NCI-H226 (cell line): ENCODE data around the gene DNAJC8.

Experiments used
- DNase-seq: peaks from one replicate; pipeline ENCODE4 v3.0.0-alpha.2; 2015

Gene DNAJC8

GRCh38 chr1:28249013-28249865 is 16.4 kb upstream of the DNAJC8 start:
- DNase-seq: peak; percentile 86

GRCh38 chr1:28248273-28249012 is 15.6 kb upstream of the DNAJC8 start:
- DNase-seq: peak; percentile 62

GRCh38 chr1:28247612-28248272 is 14.9 kb upstream of the DNAJC8 start:
- no peak for DNase-seq

- DNase-seq: peak; percentile 20
Measured at GRCh38 chr1:28246427-28246832, 13.6 kb upstream of the DNAJC8 start.

GRCh38 chr1:28244549-28245251 is 11.9 kb upstream of the DNAJC8 start:
- DNase-seq: no peak

- DNase-seq: no peak
Measured at GRCh38 chr1:28243685-28244311, 11.0 kb upstream of the DNAJC8 start.

GRCh38 chr1:28241638-28242241 is 8.9 kb upstream of the DNAJC8 start:
- DNase-seq: no peak

- DNase-seq: no peak
Measured at GRCh38 chr1:28240024-28240423, 7.2 kb upstream of the DNAJC8 start.

GRCh38 chr1:28239004-28239403 is 6.2 kb upstream of the DNAJC8 start:
- DNase-seq: no peak

GRCh38 chr1:28236656-28237322 is 4.0 kb upstream of the DNAJC8 start:
- DNase-seq: no peak

GRCh38 chr1:28235755-28236655 is 3.2 kb upstream of the DNAJC8 start, which contains the start of gene ATP5IF1:
ATP5IF1 (plus strand) TSS chr1:28236124; CDS start chr1:28236184, 60 bp downstream.
- peak; percentile 99 for DNase-seq

GRCh38 chr1:28233264-28233606 is 406 bp upstream of the DNAJC8 start:
- DNase-seq: no peak

- DNase-seq: no peak
Measured at GRCh38 chr1:28229996-28230395, 2.8 kb downstream of the DNAJC8 start.

GRCh38 chr1:28229089-28229488 is 3.7 kb downstream of the DNAJC8 start:
- DNase-seq: no peak

- DNase-seq: no peak
Measured at GRCh38 chr1:28213315-28213714, 19.5 kb downstream of the DNAJC8 start.

GRCh38 chr1:28209700-28210099 is 23.1 kb downstream of the DNAJC8 start:
- no peak for DNase-seq

GRCh38 chr1:28208818-28209441 is 23.9 kb downstream of the DNAJC8 start:
- DNase-seq: peak; percentile 45

GRCh38 chr1:28205243-28205642 is 27.6 kb downstream of the DNAJC8 start:
- DNase-seq: no peak

- no peak for DNase-seq
Measured at GRCh38 chr1:28200234-28200873, 32.5 kb downstream of the DNAJC8 start.
